ENCODE results near the gene KPNA6.
A peak's percentile ranks its signal among the peaks of the same experiment; 100 is the strongest.

- peak; percentile 14 to 32 (median 24) for TF ChIP-seq CTCF (IDR thresholded peaks at IDR 0.05)
- TF ChIP-seq POLR2A (IDR thresholded peaks at IDR 0.05): peak; percentile 22 to 71
Measured at GRCh38 chr1:32179443-32180185, 71.8 kb downstream of the KPNA6 start, which contains the start of gene TXLNA.

Measured in uterus (tissue), 2 donors.